Sigmoid colon (tissue), 4 donors: ENCODE results near the gene CCNI2.

Experiments used
- EP300 ChIP-seq, 4 donors: sonication (generic); formaldehyde crosslinking; IDR thresholded peaks; one replicate each; pipeline ENCODE4 v1.6.1; 2017; ENCODE audit warnings: antibody characterized with exemption in 4 of 4
- POLR2A ChIP-seq, 2 donors: fragments of 450-650 bp; IDR thresholded peaks; one replicate each; pipeline ENCODE4 v1.6.1; 2016; ENCODE audit warnings: antibody characterized with exemption in 2 of 2, mild to moderate bottlenecking in 2 of 2, moderate library complexity in 2 of 2
- TF ChIP-seq, protein P1 (sequence below), 4 experiments: fragments of 450-650 bp in 3 of 4; fragments of 200-600 bp in 1 of 4; IDR thresholded peaks; one replicate each; pipeline ENCODE4 v1.5.1; 2016 to 2019; ENCODE audit warnings: antibody characterized with exemption in 4 of 4, mild to moderate bottlenecking in 3 of 4, moderate library complexity in 2 of 4

- TF ChIP-seq EP300 (IDR thresholded peaks at IDR 0.05) (no peak), POLR2A (IDR thresholded peaks at IDR 0.05) (no peak)
- TF ChIP-seq, protein P1, sequence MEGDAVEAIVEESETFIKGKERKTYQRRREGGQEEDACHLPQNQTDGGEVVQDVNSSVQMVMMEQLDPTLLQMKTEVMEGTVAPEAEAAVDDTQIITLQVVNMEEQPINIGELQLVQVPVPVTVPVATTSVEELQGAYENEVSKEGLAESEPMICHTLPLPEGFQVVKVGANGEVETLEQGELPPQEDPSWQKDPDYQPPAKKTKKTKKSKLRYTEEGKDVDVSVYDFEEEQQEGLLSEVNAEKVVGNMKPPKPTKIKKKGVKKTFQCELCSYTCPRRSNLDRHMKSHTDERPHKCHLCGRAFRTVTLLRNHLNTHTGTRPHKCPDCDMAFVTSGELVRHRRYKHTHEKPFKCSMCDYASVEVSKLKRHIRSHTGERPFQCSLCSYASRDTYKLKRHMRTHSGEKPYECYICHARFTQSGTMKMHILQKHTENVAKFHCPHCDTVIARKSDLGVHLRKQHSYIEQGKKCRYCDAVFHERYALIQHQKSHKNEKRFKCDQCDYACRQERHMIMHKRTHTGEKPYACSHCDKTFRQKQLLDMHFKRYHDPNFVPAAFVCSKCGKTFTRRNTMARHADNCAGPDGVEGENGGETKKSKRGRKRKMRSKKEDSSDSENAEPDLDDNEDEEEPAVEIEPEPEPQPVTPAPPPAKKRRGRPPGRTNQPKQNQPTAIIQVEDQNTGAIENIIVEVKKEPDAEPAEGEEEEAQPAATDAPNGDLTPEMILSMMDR (IDR thresholded peaks at IDR 0.05): no peak
Measured at GRCh38 chr5:132778129-132778528, 30.9 kb downstream of the CCNI2 start.
